ENCODE data around the gene PLEKHH2. TPM values are rescaled to one million over a fixed set of nuclear protein-coding genes. Genes with fewer than 3 reads are reported as not detected.
A peak's percentile ranks its signal among the peaks of the same experiment; 100 is the strongest.
"Not testable (repeated sequence)": the region's sequence is repeated elsewhere in the genome, so short reads cannot be mapped to it uniquely, and the experiment has no call there.

PLEKHH2 gene
- polyA plus RNA-seq, 1 of the 3 experiments (the other 2 are of a cell fraction): 1.9 TPM

DNA sequence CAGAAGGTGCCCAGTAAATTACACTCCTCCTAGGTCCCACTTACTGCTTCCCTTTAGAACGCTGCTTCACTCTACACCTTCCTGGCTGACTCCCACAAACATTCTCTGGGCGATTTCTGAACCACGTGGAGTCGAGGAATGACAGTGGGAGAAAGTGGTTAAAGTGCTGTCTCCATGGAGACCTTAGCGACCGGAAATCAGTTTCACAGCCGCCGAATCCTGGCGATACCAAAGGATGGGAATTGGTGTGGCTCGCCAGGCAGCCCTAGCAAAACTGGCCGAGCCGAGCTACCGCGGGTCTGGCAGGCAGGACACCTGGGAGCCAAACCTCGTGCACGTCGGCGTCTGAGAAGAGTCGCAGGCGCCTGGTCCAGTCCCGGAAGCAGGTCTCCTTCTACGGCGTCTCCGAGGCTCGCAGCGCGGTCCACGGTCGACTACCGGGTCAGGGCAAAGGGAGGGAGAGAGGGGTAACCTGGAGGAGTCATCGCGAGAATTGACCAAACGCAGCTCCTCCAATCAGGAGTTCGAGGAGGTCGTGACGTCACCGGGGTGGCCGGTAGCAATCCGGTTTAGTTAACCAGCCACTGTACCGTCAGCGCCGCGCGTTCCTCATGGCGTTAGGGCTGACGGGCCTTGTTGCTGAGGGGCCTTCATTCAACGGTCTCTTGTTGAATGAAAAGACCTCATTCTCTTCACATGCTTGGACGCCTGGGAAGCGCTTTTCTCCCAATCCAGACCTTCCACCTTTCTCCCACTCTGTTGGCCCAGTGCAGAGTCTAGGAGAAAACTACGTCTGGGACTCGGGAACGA lies 41.3 kb upstream of the PLEKHH2 start, which contains the start of gene THADA (continued):
- TF ChIP-seq REST (IDR thresholded peaks at IDR 0.05; ENCODE audit: low read depth, low read length): peak; percentile 53; the same call in 1 of the 2 replicates
- TF ChIP-seq POLR2AphosphoS5 (IDR thresholded peaks at IDR 0.05; ENCODE audit: low read depth, low read length): peak; percentile 99
- TF ChIP-seq FOXJ3 (CRISPR knock-in tag; IDR thresholded peaks at IDR 0.05): peak; percentile 57; the same call in 1 of the 2 replicates
- TF ChIP-seq, protein P1, sequence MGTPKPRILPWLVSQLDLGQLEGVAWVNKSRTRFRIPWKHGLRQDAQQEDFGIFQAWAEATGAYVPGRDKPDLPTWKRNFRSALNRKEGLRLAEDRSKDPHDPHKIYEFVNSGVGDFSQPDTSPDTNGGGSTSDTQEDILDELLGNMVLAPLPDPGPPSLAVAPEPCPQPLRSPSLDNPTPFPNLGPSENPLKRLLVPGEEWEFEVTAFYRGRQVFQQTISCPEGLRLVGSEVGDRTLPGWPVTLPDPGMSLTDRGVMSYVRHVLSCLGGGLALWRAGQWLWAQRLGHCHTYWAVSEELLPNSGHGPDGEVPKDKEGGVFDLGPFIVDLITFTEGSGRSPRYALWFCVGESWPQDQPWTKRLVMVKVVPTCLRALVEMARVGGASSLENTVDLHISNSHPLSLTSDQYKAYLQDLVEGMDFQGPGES (IDR thresholded peaks at IDR 0.05; ENCODE audit: low read depth, low read length): peak; percentile 52; the same call in 1 of the 2 replicates
- TF ChIP-seq EP300 (IDR thresholded peaks at IDR 0.05; ENCODE audit: borderline replicate concordance in 1 of 2, low read depth in 1 of 2, low read length in 1 of 2): no peak; a peak in 1 of 4 replicates
- TF ChIP-seq NRF1 (IDR thresholded peaks at IDR 0.05; ENCODE audit: low read depth, low read length): no peak
- TF ChIP-seq FOXM1 (IDR thresholded peaks at IDR 0.05; ENCODE audit: low read depth): no peak
- TF ChIP-seq, protein P2, sequence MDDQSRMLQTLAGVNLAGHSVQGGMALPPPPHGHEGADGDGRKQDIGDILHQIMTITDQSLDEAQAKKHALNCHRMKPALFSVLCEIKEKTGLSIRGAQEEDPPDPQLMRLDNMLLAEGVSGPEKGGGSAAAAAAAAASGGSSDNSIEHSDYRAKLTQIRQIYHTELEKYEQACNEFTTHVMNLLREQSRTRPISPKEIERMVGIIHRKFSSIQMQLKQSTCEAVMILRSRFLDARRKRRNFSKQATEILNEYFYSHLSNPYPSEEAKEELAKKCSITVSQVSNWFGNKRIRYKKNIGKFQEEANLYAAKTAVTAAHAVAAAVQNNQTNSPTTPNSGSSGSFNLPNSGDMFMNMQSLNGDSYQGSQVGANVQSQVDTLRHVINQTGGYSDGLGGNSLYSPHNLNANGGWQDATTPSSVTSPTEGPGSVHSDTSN (IDR thresholded peaks at IDR 0.05): no peak
- peak; percentile 92; the same call in 1 of the 2 replicates for TF ChIP-seq TAF1 (IDR thresholded peaks at IDR 0.05; ENCODE audit: borderline replicate concordance, low read depth, low read length)
- TF ChIP-seq RCOR1 (IDR thresholded peaks at IDR 0.05; ENCODE audit: low read length): peak; percentile 71
- peak; percentile 93 for TF ChIP-seq MAX (IDR thresholded peaks at IDR 0.05; ENCODE audit: low read depth)
- TF ChIP-seq, protein P3, sequence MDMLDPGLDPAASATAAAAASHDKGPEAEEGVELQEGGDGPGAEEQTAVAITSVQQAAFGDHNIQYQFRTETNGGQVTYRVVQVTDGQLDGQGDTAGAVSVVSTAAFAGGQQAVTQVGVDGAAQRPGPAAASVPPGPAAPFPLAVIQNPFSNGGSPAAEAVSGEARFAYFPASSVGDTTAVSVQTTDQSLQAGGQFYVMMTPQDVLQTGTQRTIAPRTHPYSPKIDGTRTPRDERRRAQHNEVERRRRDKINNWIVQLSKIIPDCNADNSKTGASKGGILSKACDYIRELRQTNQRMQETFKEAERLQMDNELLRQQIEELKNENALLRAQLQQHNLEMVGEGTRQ (IDR thresholded peaks at IDR 0.05; ENCODE audit: borderline replicate concordance, low read depth, low read length): no peak
- no peak for TF ChIP-seq GATA2 (CRISPR knock-in tag; IDR thresholded peaks at IDR 0.05)
- TF ChIP-seq YY1 (IDR thresholded peaks at IDR 0.05; ENCODE audit: low read depth): peak; percentile 85; the same call in 1 of the 2 replicates
- peak; percentile 96 for TF ChIP-seq RFX5 (IDR thresholded peaks at IDR 0.05; ENCODE audit: low read length)

DNA sequence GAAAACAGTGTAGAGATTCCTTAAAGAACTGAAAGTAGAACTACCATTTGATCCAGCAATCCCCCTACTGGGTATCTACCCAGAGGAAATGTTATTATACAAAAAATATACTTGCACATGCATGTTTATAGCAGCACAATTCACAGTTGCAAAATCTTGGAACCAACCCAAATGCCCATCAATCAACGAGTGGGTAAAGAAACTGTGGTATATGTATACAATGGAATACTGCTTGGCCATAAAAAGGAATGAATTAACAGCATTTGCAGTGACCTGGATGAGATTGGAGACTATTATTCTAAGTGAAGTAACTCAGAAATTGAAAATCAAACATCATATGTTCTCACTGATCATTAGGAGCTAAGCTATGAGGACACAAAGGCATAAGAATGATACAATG lies 36.5 kb upstream of the PLEKHH2 start:
- H3K9me3 ChIP-seq; DNase-seq; H4K20me1 ChIP-seq (ENCODE audit: insufficient read depth); H3K4me2 ChIP-seq; H3K27me3 ChIP-seq (ENCODE audit: insufficient read depth); POLR2A ChIA-PET; CTCF ChIA-PET; H3K4me3 ChIP-seq (ENCODE audit: low read depth in 2 of 2, low read length in 1 of 2); H3K27ac ChIP-seq (ENCODE audit: low read depth in 2 of 2, low read length in 1 of 2); H3K4me1 ChIP-seq (ENCODE audit: control insufficient read depth in 1 of 2, insufficient read depth in 2 of 2, low read depth in 1 of 2, low read length in 1 of 2); H2AFZ ChIP-seq (ENCODE audit: low read depth); H3F3A ChIP-seq (replicated peaks; ENCODE audit: insufficient read depth); H3K36me3 ChIP-seq (replicated peaks in 1 of 2; ENCODE audit: control insufficient read depth in 1 of 2, insufficient read depth in 2 of 2, low read length in 1 of 2); H3K9ac ChIP-seq; H3K9me2 ChIP-seq; H3K79me2 ChIP-seq (ENCODE audit: insufficient read depth): not testable (repeated sequence)
- WGBS (ENCODE audit: low lambda C conversion rate): 18% methylated on average over 1 of the region's 1 CpG
